Activated CD8-positive, alpha-beta memory T cell treated with anti-CD3 and anti-CD28 coated beads, Interleukin-2, amount 10 ng/mL, durations not matched to agents 7 days and 5 days (primary cell): ENCODE results near the gene ASMTL. TPM values are rescaled to one million over a fixed set of nuclear protein-coding genes. Genes with fewer than 3 reads are reported as not detected.
A peak's percentile ranks its signal among the peaks of the same experiment; 100 is the strongest.
"Not testable (repeated sequence)": the region's sequence is repeated elsewhere in the genome, so short reads cannot be mapped to it uniquely, and the experiment has no call there.

Source experiments
- ATAC-seq: fragments of 150-1000 bp; cut with Tn5 transposase; one replicate; pipeline ENCODE4 v1.10.0; 2021; ENCODE audit warnings: moderate library complexity
- CTCF ChIA-PET: fragments of 350-600 bp; sonication (Branson Sonifier 250); formaldehyde crosslinking; loops from one replicate; lab custom pipeline; 2021; ENCODE audit warnings: antibody characterized with exemption; lab: Charles Lee
- DNase-seq: peaks from one replicate; pipeline ENCODE4 v3.0.0-alpha.2; 2020
- H3K27ac Mint-ChIP-seq: one replicate; pipeline ENCODE4 v1.8.0; 2021; ENCODE audit warnings: mild to moderate bottlenecking, mixed read lengths
- H3K27me3 Mint-ChIP-seq: one replicate; pipeline ENCODE4 v1.8.0; 2021; ENCODE audit warnings: mixed read lengths
- H3K36me3 Mint-ChIP-seq: one replicate; pipeline ENCODE4 v1.8.0; 2021; ENCODE audit warnings: mild to moderate bottlenecking, mixed read lengths
- H3K4me1 Mint-ChIP-seq: one replicate; pipeline ENCODE4 v1.8.0; 2021; ENCODE audit warnings: mixed read lengths
- H3K4me3 Mint-ChIP-seq: one replicate; pipeline ENCODE4 v1.8.0; 2021; ENCODE audit warnings: mild to moderate bottlenecking, moderate library complexity, mixed read lengths
- H3K9me3 Mint-ChIP-seq: one replicate; pipeline ENCODE4 v1.8.0; 2022; ENCODE audit warnings: low read depth, mixed read lengths
- total RNA-seq, 2 experiments: library from RNA; stranded (reverse); gene quantifications; one replicate each; pipeline ENCODE4 v1.2.3, GENCODE V29; 2021

Gene ASMTL
- total RNA-seq, 2 experiments from 2014 or later: 39.9 to 44.7 TPM

- DNase-seq (peak; percentile 64), ATAC-seq (peak; percentile 56)
- H3K4me1 Mint-ChIP-seq: peaks cover 26% of the 10 kb centered on the region
- peak overlapping the region; percentile 48 for H3K27ac Mint-ChIP-seq
- H3K9me3 Mint-ChIP-seq: peaks cover 38% of the 10 kb centered on the region
- peaks cover 68% of the 10 kb centered on the region for H3K36me3 Mint-ChIP-seq
- CTCF ChIA-PET, H3K27me3 Mint-ChIP-seq, H3K4me3 Mint-ChIP-seq: not testable (repeated sequence)
Observed at GRCh38 chrX:1446984-1447968, 5.4 kb downstream of the ASMTL start.

DNA sequence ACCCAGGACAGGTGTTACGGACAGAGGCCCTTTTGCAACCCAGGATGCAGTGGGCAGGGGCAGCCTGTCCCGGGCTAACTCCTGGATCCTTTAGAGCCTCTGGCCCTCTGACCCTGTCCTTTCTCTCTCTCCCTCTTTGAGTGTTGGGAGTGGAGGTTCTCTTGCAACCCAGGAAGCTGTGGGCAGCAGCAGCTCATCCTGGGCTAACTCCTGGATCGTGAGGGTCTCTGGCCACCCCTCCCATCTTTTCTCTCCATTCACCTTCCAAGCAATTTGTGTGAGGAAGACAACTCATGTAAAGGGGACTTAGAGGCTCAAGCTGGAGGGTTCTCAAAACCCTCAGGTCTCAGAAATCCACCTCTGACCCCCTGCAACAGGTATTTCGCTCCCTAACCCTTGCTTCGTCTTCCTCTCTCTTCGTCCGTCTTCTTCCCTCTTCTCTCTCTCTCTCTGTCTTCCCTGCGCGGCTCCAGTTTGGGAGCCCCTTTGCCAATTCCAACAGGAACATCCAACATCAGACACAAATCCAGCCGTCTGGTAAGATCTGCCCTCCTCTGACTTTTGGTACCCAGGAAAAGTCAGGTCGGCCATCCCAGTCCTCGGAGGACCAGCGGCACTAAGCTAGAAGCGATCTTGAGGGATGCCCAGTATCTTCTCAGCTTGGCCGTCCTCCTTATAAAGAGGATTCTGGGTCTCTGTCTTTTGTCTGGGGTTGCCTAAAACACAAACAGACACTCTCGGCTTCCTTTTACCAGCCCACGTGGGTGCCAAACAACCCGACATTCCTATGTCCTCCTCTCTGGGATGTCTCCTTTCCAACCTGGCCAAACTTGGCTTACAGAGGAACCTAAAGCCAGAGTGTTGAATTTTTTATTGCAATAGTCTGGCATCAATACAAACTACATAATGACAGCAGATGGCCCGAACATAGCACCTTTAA is 7.9 kb downstream of the ASMTL start:
- Mint-ChIP-seq H3K27ac (no peak overlapping the region), H3K9me3 (peaks cover 38% of the 10 kb centered on the region), H3K4me3 (no peak overlapping the region), H3K4me1 (peaks cover 23% of the 10 kb centered on the region), H3K27me3 (no peaks in the 10 kb centered on the region), H3K36me3 (peaks cover 72% of the 10 kb centered on the region)
- no peak for ATAC-seq
- peak; percentile 35 for DNase-seq
- CTCF ChIA-PET: no interaction called here

DNA sequence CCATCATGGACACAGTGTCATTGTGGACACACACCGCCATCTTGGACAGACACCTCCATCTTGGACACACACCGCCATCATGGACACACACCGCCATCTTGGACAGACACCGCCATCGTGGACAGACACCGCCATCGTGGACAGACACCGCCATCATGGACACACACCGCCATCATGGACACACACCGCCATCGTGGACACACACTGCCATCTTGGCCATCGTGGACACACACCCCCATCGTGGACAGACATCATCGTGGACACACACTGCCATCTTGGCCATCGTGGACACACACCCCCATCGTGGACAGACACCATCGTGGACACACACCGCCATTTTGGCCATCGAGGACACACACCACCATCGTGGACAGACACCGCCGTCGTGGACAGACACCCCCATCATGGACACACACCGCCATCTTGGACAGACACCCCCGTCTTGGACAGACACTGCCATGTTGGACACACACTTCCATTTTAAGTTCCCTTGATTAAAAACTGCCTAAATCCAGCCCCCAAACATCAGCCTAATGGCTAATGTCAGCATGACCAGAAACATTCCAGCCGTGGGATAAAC is 9.1 kb downstream of the ASMTL start:
- peaks cover 30% of the 10 kb centered on the region for H3K9me3 Mint-ChIP-seq
- peak; percentile 32 for DNase-seq
- H3K36me3 Mint-ChIP-seq: peaks cover 67% of the 10 kb centered on the region
- peaks cover 19% of the 10 kb centered on the region for H3K4me1 Mint-ChIP-seq
- no peaks in the 10 kb centered on the region for H3K27me3 Mint-ChIP-seq
- CTCF ChIA-PET: no interaction called here
- no peak for ATAC-seq
- no peak overlapping the region for H3K4me3 Mint-ChIP-seq
- H3K27ac Mint-ChIP-seq: no peak overlapping the region

DNA sequence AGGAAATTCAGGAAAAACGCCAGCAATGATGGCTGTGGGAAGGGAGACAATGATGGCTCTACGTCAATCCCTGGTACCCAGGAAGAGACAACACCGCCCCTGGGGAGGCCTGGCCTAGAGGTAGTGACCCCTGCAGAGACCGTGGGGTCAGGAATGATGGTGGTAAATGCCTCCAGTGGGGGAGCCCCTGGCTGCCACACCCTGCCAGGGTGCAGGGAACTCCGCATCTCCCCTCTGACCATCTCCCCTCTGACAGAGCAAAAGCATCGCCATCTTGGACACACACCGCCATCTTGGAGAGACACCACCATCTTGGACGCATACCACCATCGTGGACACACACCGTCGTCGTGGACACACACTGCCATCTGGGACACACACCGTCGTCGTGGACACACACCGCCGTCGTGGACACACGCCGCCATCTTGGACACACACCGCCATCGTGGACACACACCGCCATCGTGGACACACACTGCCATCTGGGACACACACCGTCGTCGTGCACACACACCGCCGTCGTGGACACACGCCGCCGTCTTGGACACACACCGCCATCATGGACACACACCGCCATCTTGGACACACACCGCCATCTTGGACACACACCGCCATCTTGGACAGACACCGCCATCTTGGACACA is 9.9 kb downstream of the ASMTL start:
- no peak overlapping the region for H3K4me3 Mint-ChIP-seq
- H3K9me3 Mint-ChIP-seq: peaks cover 23% of the 10 kb centered on the region
- CTCF ChIA-PET: no interaction called here
- ATAC-seq (no peak), DNase-seq (no peak)
- H3K4me1 Mint-ChIP-seq: peaks cover 11% of the 10 kb centered on the region
- H3K27me3 Mint-ChIP-seq: no peaks in the 10 kb centered on the region
- no peak overlapping the region for H3K27ac Mint-ChIP-seq
- H3K36me3 Mint-ChIP-seq: peaks cover 66% of the 10 kb centered on the region

DNA sequence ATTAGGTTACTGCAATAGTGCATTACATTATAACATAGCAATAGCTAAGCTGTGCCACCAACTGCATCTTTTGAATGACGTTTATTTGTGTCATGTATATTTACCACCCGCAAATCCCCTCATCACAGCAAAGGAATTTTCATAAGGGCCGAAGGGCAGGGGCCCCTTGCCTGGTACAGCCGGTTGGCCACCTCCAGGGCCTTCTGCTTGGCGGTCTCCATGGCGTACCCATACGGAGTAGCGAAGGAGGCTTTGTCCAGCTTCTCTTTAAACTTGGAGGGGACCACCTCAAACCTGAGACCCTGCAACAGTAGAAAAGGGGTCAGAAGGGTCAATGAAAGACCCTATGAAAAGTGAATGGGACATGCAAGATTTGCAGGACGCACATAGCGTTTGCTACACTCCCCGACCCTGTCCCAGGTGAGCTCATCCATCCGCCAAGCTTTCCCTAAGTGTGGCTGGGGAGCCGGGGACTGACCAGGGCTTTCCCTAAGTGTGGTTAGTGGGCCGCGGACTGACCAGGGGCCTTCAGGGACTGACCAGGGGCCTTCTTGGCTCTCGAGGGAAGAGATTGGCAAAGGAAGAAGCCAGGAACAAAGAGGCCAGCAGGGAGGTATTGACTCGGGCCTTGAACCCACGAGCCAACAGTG is 10.6 kb downstream of the ASMTL start:
- H3K4me3 Mint-ChIP-seq: no peak overlapping the region

GRCh38 chrX:1440506-1440905 is 12.2 kb downstream of the ASMTL start:
- peaks cover 66% of the 10 kb centered on the region for H3K36me3 Mint-ChIP-seq
- no peaks in the 10 kb centered on the region for H3K27me3 Mint-ChIP-seq
- DNase-seq: peak; percentile 14
- no peak overlapping the region for H3K27ac Mint-ChIP-seq
- no peak overlapping the region for H3K4me3 Mint-ChIP-seq
- peaks cover 16% of the 10 kb centered on the region for H3K9me3 Mint-ChIP-seq
- ATAC-seq: no peak
- CTCF ChIA-PET: no interaction called here
- no peaks in the 10 kb centered on the region for H3K4me1 Mint-ChIP-seq

More for the DNA sequence above, 10.6 kb downstream of the ASMTL start:
- CTCF ChIA-PET: no interaction called here
- DNase-seq (peak; percentile 36), ATAC-seq (no peak)
- Mint-ChIP-seq H3K4me1 (peaks cover 4% of the 10 kb centered on the region), H3K9me3 (peaks cover 18% of the 10 kb centered on the region), H3K27me3 (no peaks in the 10 kb centered on the region), H3K36me3 (peaks cover 66% of the 10 kb centered on the region), H3K27ac (no peak overlapping the region)

- no peak overlapping the region for H3K27ac Mint-ChIP-seq
- CTCF ChIA-PET: no interaction called here
- H3K27me3 Mint-ChIP-seq: no peaks in the 10 kb centered on the region
- ATAC-seq: no peak
- no peak overlapping the region for H3K4me3 Mint-ChIP-seq
- no peaks in the 10 kb centered on the region for H3K4me1 Mint-ChIP-seq
- peaks cover 46% of the 10 kb centered on the region for H3K36me3 Mint-ChIP-seq
- no peaks in the 10 kb centered on the region for H3K9me3 Mint-ChIP-seq
- DNase-seq: peak; percentile 34
Observed at GRCh38 chrX:1435241-1435895, 17.3 kb downstream of the ASMTL start.

- H3K27ac Mint-ChIP-seq: no peak overlapping the region
- H3K4me1 Mint-ChIP-seq: no peaks in the 10 kb centered on the region
- H3K4me3 Mint-ChIP-seq: no peak overlapping the region
Observed at GRCh38 chrX:1434871-1435240, 17.9 kb downstream of the ASMTL start.

GRCh38 chrX:1433646-1434357 is 18.9 kb downstream of the ASMTL start:
- no peaks in the 10 kb centered on the region for H3K27me3 Mint-ChIP-seq
- no peak for DNase-seq
- no peak for ATAC-seq
- no peaks in the 10 kb centered on the region for H3K4me1 Mint-ChIP-seq
- peaks cover 37% of the 10 kb centered on the region for H3K36me3 Mint-ChIP-seq
- H3K9me3 Mint-ChIP-seq: no peaks in the 10 kb centered on the region
- no peak overlapping the region for H3K4me3 Mint-ChIP-seq
- CTCF ChIA-PET: no interaction called here
- H3K27ac Mint-ChIP-seq: no peak overlapping the region

More at GRCh38 chrX:1434871-1435240, 17.9 kb downstream of the ASMTL start:
- no peaks in the 10 kb centered on the region for H3K27me3 Mint-ChIP-seq
- H3K9me3 Mint-ChIP-seq: no peaks in the 10 kb centered on the region
- peaks cover 43% of the 10 kb centered on the region for H3K36me3 Mint-ChIP-seq
- peak; percentile 39 for DNase-seq
- CTCF ChIA-PET: no interaction called here
- no peak for ATAC-seq

DNA sequence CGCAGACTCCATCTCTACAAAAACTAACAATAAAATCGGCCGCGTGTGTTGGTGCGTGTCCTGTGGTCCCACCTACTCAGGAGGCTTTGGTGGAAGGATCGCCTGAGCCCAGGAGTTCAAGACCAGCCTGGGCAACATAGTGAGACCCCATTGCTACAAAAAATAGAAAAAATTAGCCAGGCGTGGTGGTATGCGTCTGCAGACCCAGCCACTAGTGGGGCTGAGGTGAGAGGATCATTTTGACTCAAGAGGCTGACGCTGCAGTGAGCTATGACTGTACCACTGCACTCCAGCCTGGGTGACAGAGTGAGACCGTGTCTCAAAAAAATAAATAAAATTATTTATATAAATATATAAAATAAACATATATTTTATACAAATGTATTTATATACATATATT is 22.3 kb downstream of the ASMTL start:
- peak; percentile 63 for ATAC-seq

GRCh38 chrX:1427756-1428155 is 25.0 kb downstream of the ASMTL start:
- Mint-ChIP-seq H3K27me3 (no peaks in the 10 kb centered on the region), H3K4me1 (peaks cover 1% of the 10 kb centered on the region), H3K9me3 (peaks cover 13% of the 10 kb centered on the region), H3K36me3 (peaks cover 48% of the 10 kb centered on the region), H3K4me3 (no peak overlapping the region), H3K27ac (no peak overlapping the region)
- ATAC-seq (no peak), DNase-seq (no peak)
- CTCF ChIA-PET: no interaction called here

More for the DNA sequence above, 22.3 kb downstream of the ASMTL start:
- H3K27me3 Mint-ChIP-seq: no peaks in the 10 kb centered on the region
- DNase-seq: peak; percentile 68
- no peak overlapping the region for H3K27ac Mint-ChIP-seq
- no peak overlapping the region for H3K4me3 Mint-ChIP-seq
- H3K36me3 Mint-ChIP-seq: peaks cover 29% of the 10 kb centered on the region
- H3K4me1 Mint-ChIP-seq: no peaks in the 10 kb centered on the region
- CTCF ChIA-PET: no interaction called here
- no peaks in the 10 kb centered on the region for H3K9me3 Mint-ChIP-seq
